Measurements from ENCODE around the gene AQP6. TPM values are rescaled to one million over a fixed set of nuclear protein-coding genes. Genes with fewer than 3 reads are reported as not detected.

The AQP6 gene
- total and polyA plus RNA-seq, 12 donors = 0.20 to 1.1 (median 0.28) TPM; not detected in 8

DNA sequence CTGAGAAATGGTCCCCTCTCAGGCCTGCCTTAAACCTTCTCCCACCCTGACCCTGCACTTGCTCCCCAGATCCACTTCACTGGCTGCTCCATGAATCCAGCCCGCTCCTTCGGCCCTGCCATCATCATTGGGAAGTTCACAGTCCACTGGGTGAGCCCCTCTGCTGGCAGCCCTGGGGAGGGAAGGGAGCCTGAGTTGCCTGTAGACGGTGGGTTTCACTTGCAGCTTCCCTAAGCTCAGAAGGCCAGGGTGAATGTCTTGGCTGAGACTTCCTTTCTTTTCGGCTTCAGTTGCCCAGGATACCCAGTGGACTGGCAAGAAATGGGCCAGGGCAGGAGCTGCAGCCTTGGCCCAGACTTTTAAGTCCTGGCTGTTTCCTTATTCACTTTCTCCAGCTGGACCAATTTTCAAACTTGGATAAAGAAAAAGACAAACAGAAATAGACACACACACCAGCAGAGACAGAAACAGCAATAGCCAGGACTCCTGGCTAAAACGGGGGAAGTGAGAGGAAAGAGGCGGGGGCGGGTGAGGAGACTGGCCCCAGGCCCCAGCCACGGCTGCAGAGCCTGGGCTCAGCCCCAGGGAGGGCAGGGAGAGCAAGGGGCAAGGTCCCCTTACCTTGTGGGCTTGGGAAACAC lies 2.0 kb downstream of the AQP6 start:
- H3K27ac ChIP-seq = no peak overlapping the region
- no peak overlapping the region for H3K4me3 ChIP-seq
- H3K27me3 ChIP-seq = peaks cover 3% of the 10 kb centered on the region
- DNase-seq = no peak
- no peaks in the 10 kb centered on the region for H3K4me1 ChIP-seq (replicated peaks in 1 of 2)
- no peak for TF ChIP-seq POLR2A (IDR thresholded peaks at IDR 0.05)
- TF ChIP-seq, protein P1, sequence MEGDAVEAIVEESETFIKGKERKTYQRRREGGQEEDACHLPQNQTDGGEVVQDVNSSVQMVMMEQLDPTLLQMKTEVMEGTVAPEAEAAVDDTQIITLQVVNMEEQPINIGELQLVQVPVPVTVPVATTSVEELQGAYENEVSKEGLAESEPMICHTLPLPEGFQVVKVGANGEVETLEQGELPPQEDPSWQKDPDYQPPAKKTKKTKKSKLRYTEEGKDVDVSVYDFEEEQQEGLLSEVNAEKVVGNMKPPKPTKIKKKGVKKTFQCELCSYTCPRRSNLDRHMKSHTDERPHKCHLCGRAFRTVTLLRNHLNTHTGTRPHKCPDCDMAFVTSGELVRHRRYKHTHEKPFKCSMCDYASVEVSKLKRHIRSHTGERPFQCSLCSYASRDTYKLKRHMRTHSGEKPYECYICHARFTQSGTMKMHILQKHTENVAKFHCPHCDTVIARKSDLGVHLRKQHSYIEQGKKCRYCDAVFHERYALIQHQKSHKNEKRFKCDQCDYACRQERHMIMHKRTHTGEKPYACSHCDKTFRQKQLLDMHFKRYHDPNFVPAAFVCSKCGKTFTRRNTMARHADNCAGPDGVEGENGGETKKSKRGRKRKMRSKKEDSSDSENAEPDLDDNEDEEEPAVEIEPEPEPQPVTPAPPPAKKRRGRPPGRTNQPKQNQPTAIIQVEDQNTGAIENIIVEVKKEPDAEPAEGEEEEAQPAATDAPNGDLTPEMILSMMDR (IDR thresholded peaks at IDR 0.05) = no peak
- H3K36me3 ChIP-seq (replicated peaks in 1 of 2) = no peaks in the 10 kb centered on the region
- intact Hi-C loops (cut with DNase I) = loop anchor here in 1 of 2 donors (5.0 kb wide), 1 partner anchor 88 kb away; no protein-coding TSS in a partner anchor
- WGBS, 4 donors = 48 to 64% (median 58%) methylated on average over 7 to 8 of the region's 8 CpGs
- H3K9me3 ChIP-seq (replicated peaks in 1 of 3) = no peaks in the 10 kb centered on the region

DNA sequence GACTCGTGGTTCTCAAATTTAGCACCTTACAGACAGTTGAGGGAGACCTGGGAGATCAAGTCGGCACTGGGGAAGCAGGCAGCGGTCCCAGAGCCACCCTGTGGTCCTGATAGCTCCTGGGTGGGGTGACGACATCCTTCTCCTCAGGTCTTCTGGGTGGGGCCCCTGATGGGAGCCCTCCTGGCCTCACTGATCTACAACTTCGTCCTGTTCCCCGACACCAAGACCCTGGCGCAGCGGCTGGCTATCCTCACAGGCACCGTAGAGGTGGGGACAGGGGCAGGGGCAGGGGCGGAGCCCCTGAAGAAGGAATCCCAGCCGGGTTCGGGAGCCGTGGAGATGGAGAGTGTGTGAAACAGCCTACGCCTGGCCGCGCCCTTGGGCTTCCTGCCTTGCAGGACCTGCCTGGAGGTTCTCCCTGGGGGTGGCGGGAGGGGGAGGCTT lies 2.6 kb downstream of the AQP6 start:
- Histone ChIP-seq H3K4me1 (replicated peaks in 1 of 2) (no peaks in the 10 kb centered on the region), H3K36me3 (replicated peaks in 1 of 2) (no peaks in the 10 kb centered on the region), H3K9me3 (replicated peaks in 1 of 3) (no peaks in the 10 kb centered on the region), H3K4me3 (no peak overlapping the region), H3K27me3 (no peaks in the 10 kb centered on the region), H3K27ac (no peak overlapping the region)
- intact Hi-C loops (cut with DNase I) = no loop called here
- no peak for DNase-seq
- no peak for TF ChIP-seq POLR2A (IDR thresholded peaks at IDR 0.05)
- TF ChIP-seq, protein P1 (IDR thresholded peaks at IDR 0.05) = no peak
- 61 to 93% (median 75%) methylated on average over 3 to 17 of the region's 17 CpGs for WGBS, 4 donors

DNA sequence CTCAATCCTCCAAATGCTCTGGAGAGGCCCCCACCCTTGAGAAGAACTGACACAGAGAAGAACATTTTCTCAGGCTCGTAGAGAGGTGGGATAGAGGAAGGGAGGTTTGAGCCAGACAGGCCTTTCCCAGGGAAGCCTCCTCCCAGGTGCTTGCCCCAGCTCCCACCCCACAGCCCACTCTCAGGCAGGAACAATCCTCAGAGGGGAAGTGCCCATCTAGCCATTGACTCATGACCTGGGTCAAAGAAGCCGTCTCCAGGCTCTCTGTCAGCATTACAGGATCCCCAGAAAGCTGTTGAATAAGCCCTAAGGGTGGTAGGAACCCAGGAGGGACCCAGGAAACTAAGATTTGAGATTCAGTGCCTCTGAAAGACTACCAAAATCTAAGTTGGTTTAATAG lies 3.8 kb downstream of the AQP6 start:
- no peak overlapping the region for H3K27ac ChIP-seq
- H3K4me3 ChIP-seq = no peak overlapping the region
- no peaks in the 10 kb centered on the region for H3K9me3 ChIP-seq (replicated peaks in 1 of 3)
- intact Hi-C loops (cut with DNase I) = no loop called here
- H3K4me1 ChIP-seq (replicated peaks in 1 of 2) = no peaks in the 10 kb centered on the region
- DNase-seq = no peak
- no peaks in the 10 kb centered on the region for H3K36me3 ChIP-seq (replicated peaks in 1 of 2)
- no peak for TF ChIP-seq POLR2A (IDR thresholded peaks at IDR 0.05)
- WGBS, 4 donors = 82 to 90% (median 89%) methylated on average over 2 of the region's 2 CpGs
- H3K27me3 ChIP-seq = no peaks in the 10 kb centered on the region

DNA sequence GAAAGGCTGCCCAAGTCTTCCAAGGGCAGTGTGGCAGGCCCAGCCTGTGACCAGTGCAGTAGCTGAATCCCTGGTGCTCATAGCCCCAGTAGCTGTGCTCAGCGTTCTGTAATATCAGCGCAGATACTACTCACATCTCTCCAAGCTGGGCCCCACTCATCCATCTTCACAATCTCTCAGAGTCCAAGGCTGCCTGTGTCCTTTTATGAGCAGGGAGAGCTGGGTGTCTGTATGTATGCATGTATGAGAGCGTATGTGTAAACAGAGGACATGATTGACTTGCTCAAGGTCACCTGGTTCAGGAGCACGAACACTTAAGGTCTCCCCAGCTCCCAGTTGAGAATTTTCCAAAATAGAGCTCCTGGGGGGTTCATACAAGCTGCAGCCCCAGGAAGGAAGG lies 5.4 kb downstream of the AQP6 start:
- DNase-seq = no peak
- H3K27ac ChIP-seq = peak overlapping the region in 1 of 5 donors; percentile 26
- no peaks in the 10 kb centered on the region for H3K27me3 ChIP-seq
- TF ChIP-seq, protein P1 (IDR thresholded peaks at IDR 0.05) = no peak
- TF ChIP-seq POLR2A (IDR thresholded peaks at IDR 0.05) = no peak
- no peak overlapping the region for H3K4me3 ChIP-seq
- 76 to 83% (median 80%) methylated on average over 4 of the region's 4 CpGs for WGBS, 4 donors
- H3K4me1 ChIP-seq (replicated peaks in 1 of 2) = peaks cover 0 to 5% of the 10 kb centered on the region in 2 donors
- no peaks in the 10 kb centered on the region for H3K36me3 ChIP-seq (replicated peaks in 1 of 2)
- no peaks in the 10 kb centered on the region for H3K9me3 ChIP-seq (replicated peaks in 1 of 3)
- intact Hi-C loops (cut with DNase I) = no loop called here
